HG02840 (cell line): ENCODE results near the gene PTPRJ.
A peak's percentile ranks its signal among the peaks of the same experiment; 100 is the strongest.

ENCODE experiments used
- ATAC-seq: cut with Tn5 transposase; IDR thresholded peaks from one replicate; pipeline ENCODE4 v1.9.1; 2021; ENCODE audit warnings: mild to moderate bottlenecking, moderate library complexity, moderate number of reproducible peaks; ENCODE audit not compliant: unreplicated experiment, low FRiP score

Gene PTPRJ

GRCh38 chr11:47992959-47993820, 12.8 kb downstream of the PTPRJ start:
- no peak for ATAC-seq

GRCh38 chr11:47994417-47994816, 14.1 kb downstream of the PTPRJ start:
- no peak for ATAC-seq

- ATAC-seq = no peak
Measured at GRCh38 chr11:47995360-47995769, 15.0 kb downstream of the PTPRJ start.

- ATAC-seq = no peak
Measured at GRCh38 chr11:47997063-47998053, 17.0 kb downstream of the PTPRJ start.

GRCh38 chr11:47998345-47998732, 18.0 kb downstream of the PTPRJ start:
- no peak for ATAC-seq

- ATAC-seq = no peak
Measured at GRCh38 chr11:47998733-47999359, 18.5 kb downstream of the PTPRJ start.

- no peak for ATAC-seq
Measured at GRCh38 chr11:48000432-48000831, 20.1 kb downstream of the PTPRJ start.

GRCh38 chr11:48001438-48002021, 21.2 kb downstream of the PTPRJ start:
- ATAC-seq = peak; percentile 48

GRCh38 chr11:48002561-48002960, 22.2 kb downstream of the PTPRJ start:
- no peak for ATAC-seq

GRCh38 chr11:48003926-48004325, 23.6 kb downstream of the PTPRJ start:
- no peak for ATAC-seq

- ATAC-seq = no peak
Measured at GRCh38 chr11:48004456-48004855, 24.1 kb downstream of the PTPRJ start.

- ATAC-seq = no peak
Measured at GRCh38 chr11:48005136-48005535, 24.8 kb downstream of the PTPRJ start.

GRCh38 chr11:48005831-48006270, 25.5 kb downstream of the PTPRJ start:
- ATAC-seq = no peak

- ATAC-seq = no peak
Measured at GRCh38 chr11:48006301-48006992, 26.1 kb downstream of the PTPRJ start.

- ATAC-seq = no peak
Measured at GRCh38 chr11:48007677-48008076, 27.3 kb downstream of the PTPRJ start.

- no peak for ATAC-seq
Measured at GRCh38 chr11:48008951-48009270, 28.6 kb downstream of the PTPRJ start.

- no peak for ATAC-seq
Measured at GRCh38 chr11:48011102-48011797, 30.9 kb downstream of the PTPRJ start.

- ATAC-seq = no peak
Measured at GRCh38 chr11:48011798-48012391, 31.5 kb downstream of the PTPRJ start.
